Cortex of kidney (tissue), 1 donor: ENCODE results near the gene GSG1L.

ENCODE experiments used
- DNase-seq: peaks from one replicate; lab custom pipeline; 2025; lab: John Stamatoyannopoulos, UW

GSG1L gene

GRCh38 chr16:28062847-28063521 is 530 bp downstream of the GSG1L start:
- DNase-seq = no peak

GRCh38 chr16:28062261-28062846 is 1.2 kb downstream of the GSG1L start:
- DNase-seq = no peak

GRCh38 chr16:28061352-28062101 is 2.0 kb downstream of the GSG1L start:
- DNase-seq = no peak

- DNase-seq = no peak
Observed at GRCh38 chr16:28059841-28060575, 3.5 kb downstream of the GSG1L start.

GRCh38 chr16:28058839-28059589 is 4.5 kb downstream of the GSG1L start:
- DNase-seq = no peak

GRCh38 chr16:28057949-28058348 is 5.6 kb downstream of the GSG1L start:
- DNase-seq = no peak

GRCh38 chr16:28053461-28053860 is 10.1 kb downstream of the GSG1L start:
- no peak for DNase-seq

GRCh38 chr16:28052274-28053128 is 11.0 kb downstream of the GSG1L start:
- DNase-seq = no peak

- DNase-seq = no peak
Observed at GRCh38 chr16:28051486-28051885, 12.0 kb downstream of the GSG1L start.

- no peak for DNase-seq
Observed at GRCh38 chr16:28042811-28043210, 20.7 kb downstream of the GSG1L start.

- no peak for DNase-seq
Observed at GRCh38 chr16:28041615-28042014, 21.9 kb downstream of the GSG1L start.

GRCh38 chr16:28040039-28040438 is 23.5 kb downstream of the GSG1L start:
- DNase-seq = no peak

GRCh38 chr16:28039493-28039892 is 24.0 kb downstream of the GSG1L start:
- DNase-seq = no peak

- no peak for DNase-seq
Observed at GRCh38 chr16:28038409-28038808, 25.1 kb downstream of the GSG1L start.

- no peak for DNase-seq
Observed at GRCh38 chr16:28035866-28036393, 27.6 kb downstream of the GSG1L start.

GRCh38 chr16:28033870-28034269 is 29.6 kb downstream of the GSG1L start:
- DNase-seq = no peak

GRCh38 chr16:28029387-28030002 is 34.0 kb downstream of the GSG1L start:
- no peak for DNase-seq

- DNase-seq = no peak
Observed at GRCh38 chr16:28027055-28027454, 36.5 kb downstream of the GSG1L start.

GRCh38 chr16:28025631-28026030 is 37.9 kb downstream of the GSG1L start:
- no peak for DNase-seq

GRCh38 chr16:28019218-28019617 is 44.3 kb downstream of the GSG1L start:
- no peak for DNase-seq
